Measurements from ENCODE around the gene C2orf66.
A peak's percentile ranks its signal among the peaks of the same experiment; 100 is the strongest.

Gene C2orf66

GRCh38 chr2:196809260-196809659, at the start of gene C2orf66:
Gene C2orf66, minus strand, starts transcription at chr2:196809355. Its CDS starts 19 bp downstream, at chr2:196809336.
- TF ChIP-seq CTCF (IDR thresholded peaks at IDR 0.05; ENCODE audit: control insufficient read depth, insufficient read depth, low read depth, low read length, missing control alignments) = no peak
- H3K4me3 ChIP-seq (ENCODE audit: control insufficient read depth, low read depth, low read length) = no peak within 1 kb of the TSS
- DNase-seq (ENCODE audit: low read depth) = no peak

- no peak overlapping the region for H3K4me3 ChIP-seq (ENCODE audit: control insufficient read depth, low read depth, low read length)
- TF ChIP-seq CTCF (IDR thresholded peaks at IDR 0.05; ENCODE audit: control insufficient read depth, insufficient read depth, low read depth, low read length, missing control alignments) = no peak
- DNase-seq (ENCODE audit: low read depth) = no peak
Measured at GRCh38 chr2:196854629-196855028, 45.5 kb upstream of the C2orf66 start.

GRCh38 chr2:196853301-196854087, 44.3 kb upstream of the C2orf66 start:
- H3K4me3 ChIP-seq (ENCODE audit: control insufficient read depth, low read depth, low read length) = no peak overlapping the region
- TF ChIP-seq CTCF (IDR thresholded peaks at IDR 0.05; ENCODE audit: control insufficient read depth, insufficient read depth, low read depth, low read length, missing control alignments) = no peak
- DNase-seq (ENCODE audit: low read depth) = no peak

- DNase-seq (ENCODE audit: low read depth) = no peak
- H3K4me3 ChIP-seq (ENCODE audit: control insufficient read depth, low read depth, low read length) = no peak overlapping the region
- TF ChIP-seq CTCF (IDR thresholded peaks at IDR 0.05; ENCODE audit: control insufficient read depth, insufficient read depth, low read depth, low read length, missing control alignments) = no peak
Measured at GRCh38 chr2:196851088-196851487, 41.9 kb upstream of the C2orf66 start.

- DNase-seq (ENCODE audit: low read depth) = peak; percentile 10
- peak; percentile 66 for TF ChIP-seq CTCF (IDR thresholded peaks at IDR 0.05; ENCODE audit: control insufficient read depth, insufficient read depth, low read depth, low read length, missing control alignments)
- H3K4me3 ChIP-seq (ENCODE audit: control insufficient read depth, low read depth, low read length) = no peak overlapping the region
Measured at GRCh38 chr2:196849895-196850294, 40.7 kb upstream of the C2orf66 start.

- DNase-seq (ENCODE audit: low read depth) = no peak
- TF ChIP-seq CTCF (IDR thresholded peaks at IDR 0.05; ENCODE audit: control insufficient read depth, insufficient read depth, low read depth, low read length, missing control alignments) = no peak
- no peak overlapping the region for H3K4me3 ChIP-seq (ENCODE audit: control insufficient read depth, low read depth, low read length)
Measured at GRCh38 chr2:196846295-196846694, 37.1 kb upstream of the C2orf66 start.

Measured in AG09309 (cell line).